Measurements from ENCODE around the gene SEMA5A. TPM values are rescaled to one million over a fixed set of nuclear protein-coding genes. Genes with fewer than 3 reads are reported as not detected.

The SEMA5A gene
- polyA plus RNA-seq, 1 donor from 2014 or later: 3.2 TPM

- Histone ChIP-seq H3K4me2 (ENCODE audit: low read length) (no peak overlapping the region), H3K4me3 (ENCODE audit: low read length) (no peak overlapping the region), H4K20me1 (ENCODE audit: insufficient read depth) (no peaks in the 10 kb centered on the region), H3F3A (ENCODE audit: insufficient read depth, low read length, poor library complexity, severe bottlenecking) (no peaks in the 10 kb centered on the region), H2AFZ (ENCODE audit: low read depth, low read length) (no peak overlapping the region), H3K9ac (ENCODE audit: low read length) (no peak overlapping the region), H3K27me3 (ENCODE audit: insufficient read depth, low read depth, low read length) (no peaks in the 10 kb centered on the region), H3K27ac (ENCODE audit: low read length) (no peak overlapping the region), H3K79me2 (replicated peaks; ENCODE audit: insufficient read depth, low read length) (no peaks in the 10 kb centered on the region), H3K9me3 (ENCODE audit: low read length) (no peaks in the 10 kb centered on the region), H3K9me2 (ENCODE audit: insufficient read depth, low read length) (no peaks in the 10 kb centered on the region), H3K36me3 (ENCODE audit: insufficient read depth, low read length) (no peaks in the 10 kb centered on the region)
- TF ChIP-seq POLR2AphosphoS5 (IDR thresholded peaks at IDR 0.05): no peak
- TF ChIP-seq MXI1 (conservative IDR thresholded peaks at IDR 0.05; ENCODE audit: poor library complexity, severe bottlenecking): no peak
- TF ChIP-seq TAF1 (IDR thresholded peaks at IDR 0.05; ENCODE audit: low read depth): no peak
- TF ChIP-seq EP300 (conservative IDR thresholded peaks at IDR 0.05; ENCODE audit: poor library complexity, severe bottlenecking): no peak
- TF ChIP-seq SMC3 (conservative IDR thresholded peaks at IDR 0.05; ENCODE audit: poor library complexity): no peak
- no peak for TF ChIP-seq CTCF (IDR thresholded peaks at IDR 0.05; ENCODE audit: poor library complexity, severe bottlenecking)
- no peak for TF ChIP-seq EZH2 (IDR thresholded peaks at IDR 0.05; ENCODE audit: borderline replicate concordance, insufficient read depth, low read length, poor library complexity, severe bottlenecking)
- TF ChIP-seq REST (IDR thresholded peaks at IDR 0.05; ENCODE audit: borderline replicate concordance): no peak
- TF ChIP-seq RAD21 (conservative IDR thresholded peaks at IDR 0.05): no peak
These were observed 420.0 kb downstream of the SEMA5A start for GRCh38 chr5:9125852-9126251.

GRCh38 chr5:9124838-9125237 is 421.0 kb downstream of the SEMA5A start:
- H3K9me2 ChIP-seq (ENCODE audit: insufficient read depth, low read length): no peaks in the 10 kb centered on the region
- H3K36me3 ChIP-seq (ENCODE audit: insufficient read depth, low read length): no peaks in the 10 kb centered on the region
- no peak overlapping the region for H3K9ac ChIP-seq (ENCODE audit: low read length)
- no peaks in the 10 kb centered on the region for H3K9me3 ChIP-seq (ENCODE audit: low read length)
- H3F3A ChIP-seq (ENCODE audit: insufficient read depth, low read length, poor library complexity, severe bottlenecking): no peaks in the 10 kb centered on the region
- no peaks in the 10 kb centered on the region for H4K20me1 ChIP-seq (ENCODE audit: insufficient read depth)
- H3K27ac ChIP-seq (ENCODE audit: low read length): no peak overlapping the region
- no peaks in the 10 kb centered on the region for H3K79me2 ChIP-seq (replicated peaks; ENCODE audit: insufficient read depth, low read length)
- TF ChIP-seq CTCF (IDR thresholded peaks at IDR 0.05; ENCODE audit: poor library complexity, severe bottlenecking) (no peak), REST (IDR thresholded peaks at IDR 0.05; ENCODE audit: borderline replicate concordance) (no peak), TAF1 (IDR thresholded peaks at IDR 0.05; ENCODE audit: low read depth) (no peak), POLR2AphosphoS5 (IDR thresholded peaks at IDR 0.05) (no peak), MXI1 (conservative IDR thresholded peaks at IDR 0.05; ENCODE audit: poor library complexity, severe bottlenecking) (no peak), RAD21 (conservative IDR thresholded peaks at IDR 0.05) (no peak), EZH2 (IDR thresholded peaks at IDR 0.05; ENCODE audit: borderline replicate concordance, insufficient read depth, low read length, poor library complexity, severe bottlenecking) (no peak), EP300 (conservative IDR thresholded peaks at IDR 0.05; ENCODE audit: poor library complexity, severe bottlenecking) (no peak), SMC3 (conservative IDR thresholded peaks at IDR 0.05; ENCODE audit: poor library complexity) (no peak)
- no peak overlapping the region for H2AFZ ChIP-seq (ENCODE audit: low read depth, low read length)
- H3K27me3 ChIP-seq (ENCODE audit: insufficient read depth, low read depth, low read length): no peaks in the 10 kb centered on the region
- H3K4me3 ChIP-seq (ENCODE audit: low read length): no peak overlapping the region
- no peak overlapping the region for H3K4me2 ChIP-seq (ENCODE audit: low read length)
